MM.1S (cell line): ENCODE results near the gene LBX2.

Experiments
- CTCF ChIP-seq: fragments of 300-600 bp; sonication (generic); IDR thresholded peaks from 2 replicates; pipeline ENCODE4 v1.5.1; 2016; ENCODE audit warnings: antibody characterized with exemption, low read length, mixed read lengths
- EZH2phosphoT487 ChIP-seq: fragments of 300-600 bp; sonication (generic); IDR thresholded peaks from 2 replicates; pipeline ENCODE4 v1.6.1; 2018; ENCODE audit warnings: antibody characterized with exemption, low read length

DNA sequence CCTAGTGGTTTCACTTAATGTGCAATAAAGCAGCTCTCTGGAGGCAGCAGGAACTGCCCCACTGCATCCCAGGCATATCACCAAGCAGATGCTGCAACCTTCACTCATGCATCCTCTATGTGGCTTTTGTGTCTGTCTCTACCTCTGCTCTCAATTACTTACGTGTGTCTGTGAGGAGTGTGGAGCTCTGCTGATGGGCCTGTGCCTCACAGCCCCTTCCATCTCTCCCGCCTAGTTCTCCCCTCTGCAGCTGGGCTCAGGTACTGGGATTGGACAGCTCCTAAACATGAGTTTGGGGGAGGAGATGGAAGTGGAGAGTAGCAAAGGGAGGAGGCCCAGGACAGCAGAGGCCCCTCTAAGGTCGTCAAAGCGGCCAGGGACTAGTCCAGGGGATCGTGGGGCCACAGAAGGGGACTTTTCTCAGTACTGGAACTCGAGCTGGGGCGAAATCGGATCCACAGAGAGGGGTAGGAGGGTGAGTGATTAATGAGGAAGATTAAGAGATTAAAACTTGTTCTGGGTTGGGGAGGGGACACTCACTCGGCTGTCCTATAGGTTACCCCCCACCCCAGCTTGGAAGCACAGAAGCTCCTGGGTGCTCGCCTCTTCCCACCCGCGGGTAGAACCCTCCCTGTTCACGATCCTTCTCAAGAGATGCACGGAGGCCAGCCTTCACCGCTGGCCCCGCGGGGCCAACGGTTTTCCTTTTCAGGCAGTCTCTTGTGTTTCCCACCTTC lies 2.1 kb upstream of the LBX2 start:
- TF ChIP-seq CTCF (no peak), EZH2phosphoT487 (no peak)
